ENCODE data around the gene SOWAHA.

Gene SOWAHA

GRCh38 chr5:132815454-132815853 is 2.4 kb downstream of the SOWAHA start:
- Histone ChIP-seq H3K9me3 (ENCODE audit: control insufficient read depth in 5 of 5, low read length in 5 of 5) (no peaks in the 10 kb centered on the region), H3K36me3 (ENCODE audit: control insufficient read depth in 5 of 5, insufficient read depth in 5 of 5, low read length in 5 of 5) (no peaks in the 10 kb centered on the region), H3K4me1 (ENCODE audit: control insufficient read depth in 5 of 5, insufficient read depth in 5 of 5, low read length in 5 of 5) (peaks cover 1 to 31% (median 17%) of the 10 kb centered on the region in 5 donors), H3K9ac (ENCODE audit: low read length in 5 of 5) (no peak overlapping the region), H3K27me3 (ENCODE audit: control insufficient read depth in 5 of 5, insufficient read depth in 4 of 5, low read length in 5 of 5) (peaks cover 0 to 18% (median 9%) of the 10 kb centered on the region in 5 donors), H3K27ac (ENCODE audit: low read depth, low read length) (no peak overlapping the region), H3K4me3 (ENCODE audit: low read depth in 1 of 5, low read length in 5 of 5) (no peak overlapping the region)

DNA sequence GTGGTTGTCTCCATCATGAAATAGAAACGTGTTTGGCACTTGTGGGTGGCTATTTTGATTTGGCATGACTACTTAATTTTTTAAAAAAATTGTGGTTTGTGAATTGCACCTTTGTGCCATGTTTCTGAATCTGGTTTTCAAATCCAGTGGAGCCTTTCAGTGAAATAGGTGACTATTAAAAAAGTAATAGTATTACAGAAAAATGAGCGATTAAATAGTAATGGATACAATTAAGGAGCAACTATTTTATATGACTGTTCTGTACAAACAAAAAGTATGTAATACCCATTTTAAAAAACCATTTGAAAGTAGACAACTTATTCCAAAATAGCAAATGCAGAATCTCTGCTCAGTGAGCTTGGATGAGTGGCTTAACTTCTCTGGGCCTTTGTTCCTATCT is 3.0 kb downstream of the SOWAHA start:
- H3K9ac ChIP-seq (ENCODE audit: low read length in 5 of 5) = no peak overlapping the region
- no peaks in the 10 kb centered on the region for H3K36me3 ChIP-seq (ENCODE audit: control insufficient read depth in 5 of 5, insufficient read depth in 5 of 5, low read length in 5 of 5)
- H3K9me3 ChIP-seq (ENCODE audit: control insufficient read depth in 5 of 5, low read length in 5 of 5) = no peaks in the 10 kb centered on the region
- peaks cover 0 to 15% (median 9%) of the 10 kb centered on the region in 5 donors for H3K27me3 ChIP-seq (ENCODE audit: control insufficient read depth in 5 of 5, insufficient read depth in 4 of 5, low read length in 5 of 5)
- no peak overlapping the region for H3K4me3 ChIP-seq (ENCODE audit: low read depth in 1 of 5, low read length in 5 of 5)
- H3K4me1 ChIP-seq (ENCODE audit: control insufficient read depth in 5 of 5, insufficient read depth in 5 of 5, low read length in 5 of 5) = peaks cover 2 to 31% (median 17%) of the 10 kb centered on the region in 5 donors
- no peak overlapping the region for H3K27ac ChIP-seq (ENCODE audit: low read depth, low read length)

GRCh38 chr5:132816554-132816953 is 3.5 kb downstream of the SOWAHA start:
- no peak overlapping the region for H3K4me3 ChIP-seq (ENCODE audit: low read depth in 1 of 5, low read length in 5 of 5)
- peaks cover 2 to 33% (median 19%) of the 10 kb centered on the region in 5 donors for H3K4me1 ChIP-seq (ENCODE audit: control insufficient read depth in 5 of 5, insufficient read depth in 5 of 5, low read length in 5 of 5)
- H3K36me3 ChIP-seq (ENCODE audit: control insufficient read depth in 5 of 5, insufficient read depth in 5 of 5, low read length in 5 of 5) = no peaks in the 10 kb centered on the region
- peaks cover 0 to 15% (median 9%) of the 10 kb centered on the region in 5 donors for H3K27me3 ChIP-seq (ENCODE audit: control insufficient read depth in 5 of 5, insufficient read depth in 4 of 5, low read length in 5 of 5)
- H3K9me3 ChIP-seq (ENCODE audit: control insufficient read depth in 5 of 5, low read length in 5 of 5) = no peaks in the 10 kb centered on the region
- H3K27ac ChIP-seq (ENCODE audit: low read depth, low read length) = no peak overlapping the region
- H3K9ac ChIP-seq (ENCODE audit: low read length in 5 of 5) = no peak overlapping the region

DNA sequence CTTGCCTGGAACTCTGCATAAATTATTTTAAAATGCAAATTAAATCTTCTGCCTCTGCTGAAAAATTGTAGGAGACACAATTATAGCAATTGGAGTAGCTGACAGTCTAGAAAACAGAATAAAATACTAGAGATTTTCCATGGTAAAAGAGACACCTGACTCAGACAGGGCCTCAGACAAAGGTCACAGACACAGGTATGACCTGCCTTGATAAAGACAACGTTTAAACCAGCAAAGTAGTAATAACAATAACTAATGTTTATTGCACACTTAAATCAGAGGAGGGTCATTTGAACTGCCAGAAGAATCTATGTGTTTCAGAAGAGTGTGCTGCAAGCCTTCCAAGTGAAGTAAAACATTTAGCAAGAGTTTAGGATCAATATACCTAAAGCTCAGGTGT is 3.9 kb downstream of the SOWAHA start:
- Histone ChIP-seq H3K9ac (ENCODE audit: low read length in 5 of 5) (no peak overlapping the region), H3K27me3 (ENCODE audit: control insufficient read depth in 5 of 5, insufficient read depth in 4 of 5, low read length in 5 of 5) (peaks cover 0 to 11% (median 7%) of the 10 kb centered on the region in 5 donors), H3K36me3 (ENCODE audit: control insufficient read depth in 5 of 5, insufficient read depth in 5 of 5, low read length in 5 of 5) (no peaks in the 10 kb centered on the region), H3K4me3 (ENCODE audit: low read depth in 1 of 5, low read length in 5 of 5) (no peak overlapping the region), H3K27ac (ENCODE audit: low read depth, low read length) (no peak overlapping the region), H3K9me3 (ENCODE audit: control insufficient read depth in 5 of 5, low read length in 5 of 5) (no peaks in the 10 kb centered on the region), H3K4me1 (ENCODE audit: control insufficient read depth in 5 of 5, insufficient read depth in 5 of 5, low read length in 5 of 5) (peaks cover 2 to 38% (median 19%) of the 10 kb centered on the region in 5 donors)

- no peak overlapping the region for H3K9ac ChIP-seq (ENCODE audit: low read length in 5 of 5)
- H3K36me3 ChIP-seq (ENCODE audit: control insufficient read depth in 5 of 5, insufficient read depth in 5 of 5, low read length in 5 of 5) = peaks cover 0 to 10% (median 8%) of the 10 kb centered on the region in 5 donors
- no peak overlapping the region for H3K27ac ChIP-seq (ENCODE audit: low read depth, low read length)
- H3K9me3 ChIP-seq (ENCODE audit: control insufficient read depth in 5 of 5, low read length in 5 of 5) = no peaks in the 10 kb centered on the region
- no peak overlapping the region for H3K4me3 ChIP-seq (ENCODE audit: low read depth in 1 of 5, low read length in 5 of 5)
- peaks cover 0 to 2% (median 0%) of the 10 kb centered on the region in 5 donors for H3K27me3 ChIP-seq (ENCODE audit: control insufficient read depth in 5 of 5, insufficient read depth in 4 of 5, low read length in 5 of 5)
- H3K4me1 ChIP-seq (ENCODE audit: control insufficient read depth in 5 of 5, insufficient read depth in 5 of 5, low read length in 5 of 5) = peaks cover 2 to 38% (median 13%) of the 10 kb centered on the region in 5 donors
These were observed 6.4 kb downstream of the SOWAHA start for GRCh38 chr5:132819468-132819867.

- peak overlapping the region in 1 of 5 donors; percentile 40 for H3K4me3 ChIP-seq (ENCODE audit: low read depth in 1 of 5, low read length in 5 of 5)
- H3K9me3 ChIP-seq (ENCODE audit: control insufficient read depth in 5 of 5, low read length in 5 of 5) = no peaks in the 10 kb centered on the region
- H3K27me3 ChIP-seq (ENCODE audit: control insufficient read depth in 5 of 5, insufficient read depth in 4 of 5, low read length in 5 of 5) = peaks cover 0 to 2% (median 0%) of the 10 kb centered on the region in 5 donors
- H3K27ac ChIP-seq (ENCODE audit: low read depth, low read length) = no peak overlapping the region
- no peak overlapping the region for H3K9ac ChIP-seq (ENCODE audit: low read length in 5 of 5)
- H3K36me3 ChIP-seq (ENCODE audit: control insufficient read depth in 5 of 5, insufficient read depth in 5 of 5, low read length in 5 of 5) = peaks cover 0 to 17% (median 14%) of the 10 kb centered on the region in 5 donors
- H3K4me1 ChIP-seq (ENCODE audit: control insufficient read depth in 5 of 5, insufficient read depth in 5 of 5, low read length in 5 of 5) = peaks cover 2 to 35% (median 13%) of the 10 kb centered on the region in 5 donors
These were observed 7.2 kb downstream of the SOWAHA start for GRCh38 chr5:132820162-132820754.

DNA sequence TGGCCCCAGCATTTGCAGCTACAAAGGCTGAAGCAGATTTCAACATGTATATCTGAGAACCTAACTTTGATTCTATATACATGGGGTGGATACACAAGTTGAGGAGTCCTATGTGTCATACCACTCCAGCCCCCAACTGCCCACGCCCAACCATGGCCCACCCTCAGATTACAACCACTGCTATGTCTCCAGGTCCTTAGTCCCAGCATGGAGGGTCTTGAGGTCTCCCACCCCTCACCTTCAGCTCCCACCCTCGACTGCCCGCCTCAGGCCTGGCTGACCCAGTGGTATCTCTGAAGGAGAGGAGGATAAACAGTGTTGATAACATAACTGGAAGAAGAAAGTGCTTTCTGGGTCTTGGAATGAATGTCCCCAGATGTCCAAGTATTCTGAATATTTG is 8.2 kb downstream of the SOWAHA start:
- no peak overlapping the region for H3K27ac ChIP-seq (ENCODE audit: low read depth, low read length)
- peaks cover 0 to 17% (median 14%) of the 10 kb centered on the region in 5 donors for H3K36me3 ChIP-seq (ENCODE audit: control insufficient read depth in 5 of 5, insufficient read depth in 5 of 5, low read length in 5 of 5)
- peaks cover 2 to 35% (median 13%) of the 10 kb centered on the region in 5 donors for H3K4me1 ChIP-seq (ENCODE audit: control insufficient read depth in 5 of 5, insufficient read depth in 5 of 5, low read length in 5 of 5)
- no peak overlapping the region for H3K4me3 ChIP-seq (ENCODE audit: low read depth in 1 of 5, low read length in 5 of 5)
- peaks cover 0 to 2% (median 0%) of the 10 kb centered on the region in 5 donors for H3K27me3 ChIP-seq (ENCODE audit: control insufficient read depth in 5 of 5, insufficient read depth in 4 of 5, low read length in 5 of 5)
- no peaks in the 10 kb centered on the region for H3K9me3 ChIP-seq (ENCODE audit: control insufficient read depth in 5 of 5, low read length in 5 of 5)
- no peak overlapping the region for H3K9ac ChIP-seq (ENCODE audit: low read length in 5 of 5)

GRCh38 chr5:132821791-132822190 is 8.7 kb downstream of the SOWAHA start:
- H3K27ac ChIP-seq (ENCODE audit: low read depth, low read length) = no peak overlapping the region
- no peak overlapping the region for H3K9ac ChIP-seq (ENCODE audit: low read length in 5 of 5)
- peaks cover 2 to 35% (median 17%) of the 10 kb centered on the region in 5 donors for H3K4me1 ChIP-seq (ENCODE audit: control insufficient read depth in 5 of 5, insufficient read depth in 5 of 5, low read length in 5 of 5)
- peaks cover 0 to 2% (median 0%) of the 10 kb centered on the region in 5 donors for H3K27me3 ChIP-seq (ENCODE audit: control insufficient read depth in 5 of 5, insufficient read depth in 4 of 5, low read length in 5 of 5)
- H3K36me3 ChIP-seq (ENCODE audit: control insufficient read depth in 5 of 5, insufficient read depth in 5 of 5, low read length in 5 of 5) = peaks cover 0 to 20% (median 14%) of the 10 kb centered on the region in 5 donors
- H3K4me3 ChIP-seq (ENCODE audit: low read depth in 1 of 5, low read length in 5 of 5) = no peak overlapping the region
- no peaks in the 10 kb centered on the region for H3K9me3 ChIP-seq (ENCODE audit: control insufficient read depth in 5 of 5, low read length in 5 of 5)

GRCh38 chr5:132822650-132823480 is 9.8 kb downstream of the SOWAHA start:
- Histone ChIP-seq H3K9ac (ENCODE audit: low read length in 5 of 5) (no peak overlapping the region), H3K9me3 (ENCODE audit: control insufficient read depth in 5 of 5, low read length in 5 of 5) (no peaks in the 10 kb centered on the region), H3K27me3 (ENCODE audit: control insufficient read depth in 5 of 5, insufficient read depth in 4 of 5, low read length in 5 of 5) (peaks cover 0 to 2% (median 0%) of the 10 kb centered on the region in 5 donors), H3K27ac (ENCODE audit: low read depth, low read length) (no peak overlapping the region), H3K36me3 (ENCODE audit: control insufficient read depth in 5 of 5, insufficient read depth in 5 of 5, low read length in 5 of 5) (peaks cover 0 to 23% (median 14%) of the 10 kb centered on the region in 5 donors), H3K4me3 (ENCODE audit: low read depth in 1 of 5, low read length in 5 of 5) (peak overlapping the region in 2 of 5 donors; percentile 4 to 19), H3K4me1 (ENCODE audit: control insufficient read depth in 5 of 5, insufficient read depth in 5 of 5, low read length in 5 of 5) (peaks cover 2 to 35% (median 20%) of the 10 kb centered on the region in 5 donors)
